Astrocyte of the spinal cord (primary cell): ENCODE results near the gene CRIM1.

Source experiments
- DNase-seq: peaks from one replicate; pipeline ENCODE4 v3.0.0; 2011; ENCODE audit warnings: low read depth, low spot score
- H3K4me3 ChIP-seq: 2 replicates; pipeline ENCODE4 v1.5.1; 2011; ENCODE audit warnings: low read depth, mild to moderate bottlenecking, low read length, moderate library complexity
- CTCF ChIP-seq: IDR thresholded peaks from 2 replicates; pipeline ENCODE4 v1.5.1; 2012; ENCODE audit warnings: low read depth, mild to moderate bottlenecking, low read length, inconsistent platforms
- in situ Hi-C: cut with HindIII; loops from 2 replicates; pipeline ENCODE4 v1.10.0; 2017; ENCODE audit warnings: low sequenced_read_pairs

CRIM1 gene

GRCh38 chr2:36455011-36455410, 99.4 kb downstream of the CRIM1 start:
- in situ Hi-C loops = no loop called here
- TF ChIP-seq CTCF = no peak
- H3K4me3 ChIP-seq = no peak overlapping the region
- no peak for DNase-seq

- DNase-seq = peak; percentile 25
- TF ChIP-seq CTCF = no peak
- H3K4me3 ChIP-seq = no peak overlapping the region
- in situ Hi-C loops = no loop called here
Measured at GRCh38 chr2:36455788-36456187, 100.2 kb downstream of the CRIM1 start.

- H3K4me3 ChIP-seq = no peak overlapping the region
- no peak for TF ChIP-seq CTCF
- DNase-seq = peak; percentile 70
- in situ Hi-C loops = no loop called here
Measured at GRCh38 chr2:36456227-36457175, 100.9 kb downstream of the CRIM1 start.

- in situ Hi-C loops = no loop called here
- TF ChIP-seq CTCF = no peak
- DNase-seq = no peak
- H3K4me3 ChIP-seq = no peak overlapping the region
Measured at GRCh38 chr2:36458106-36458505, 102.5 kb downstream of the CRIM1 start.

- TF ChIP-seq CTCF = peak; percentile 63
- DNase-seq = peak; percentile 75
- H3K4me3 ChIP-seq = no peak overlapping the region
- in situ Hi-C loops = no loop called here
Measured at GRCh38 chr2:36459725-36460137, 104.2 kb downstream of the CRIM1 start.

- in situ Hi-C loops = no loop called here
- no peak overlapping the region for H3K4me3 ChIP-seq
Measured at GRCh38 chr2:36461039-36461681, 105.6 kb downstream of the CRIM1 start.

More at GRCh38 chr2:36461039-36461681, 105.6 kb downstream of the CRIM1 start:
- DNase-seq = peak; percentile 95
- TF ChIP-seq CTCF = no peak
